HEK293 (cell line): Measurements from ENCODE around the gene ZNF101.

Source experiments
- CTCF ChIA-PET: fragments of 350-600 bp; formaldehyde crosslinking; extraction: SDS; loops from one replicate; lab custom pipeline; 2021; ENCODE audit warnings: antibody characterized with exemption; lab: Yijun Ruan, JAX
- POLR2A ChIA-PET: fragments of 300-600 bp; formaldehyde crosslinking; extraction: SDS; loops from one replicate; lab custom pipeline; 2020; ENCODE audit warnings: antibody characterized with exemption, inconsistent platforms; lab: Yijun Ruan, JAX
- H3K27ac ChIP-seq: fragments of 200-500 bp; sonication (Bioruptor generic); 2 replicates; pipeline ENCODE4 v1.5.1; 2014; ENCODE audit warnings: low read depth, low read length, control low read depth, inconsistent platforms; ENCODE audit errors: extremely low read depth
- H3K36me3 ChIP-seq, 2 experiments: fragments of 200-500 bp in 1 of 2; sonication (Bioruptor generic) in 1 of 2; 1 replicate in 1 of 2; 2 replicates in 1 of 2; pipeline ENCODE4 v1.5.1; 2014 to 2017; ENCODE audit warnings: inconsistent platforms in 2 of 2, low read length in 2 of 2; ENCODE audit not compliant: control insufficient read depth in 2 of 2, insufficient read depth in 1 of 2
- H3K4me1 ChIP-seq: fragments of 200-500 bp; sonication (Bioruptor generic); 2 replicates; pipeline ENCODE4 v1.5.1; 2014; ENCODE audit warnings: mild to moderate bottlenecking, low read length, inconsistent platforms; ENCODE audit not compliant: control insufficient read depth, insufficient read depth
- H3K4me3 ChIP-seq: 2 replicates; pipeline ENCODE4 v1.5.1; 2011; ENCODE audit warnings: low read depth, mild to moderate bottlenecking, control low read depth, low read length, moderate library complexity
- H3K9me3 ChIP-seq: fragments of 200-500 bp; sonication (Bioruptor generic); 2 replicates; pipeline ENCODE4 v1.5.1; 2014; ENCODE audit warnings: low read depth, low read length, inconsistent platforms; ENCODE audit not compliant: control insufficient read depth, insufficient read depth
- BCL11A ChIP-seq: fragments of 450-650 bp; formaldehyde crosslinking; IDR thresholded peaks from 2 replicates; pipeline ENCODE4 v1.5.1; 2016; ENCODE audit warnings: low read depth, missing biosample characterization, missing genetic modification characterization
- BCL11B ChIP-seq: fragments of 450-650 bp; formaldehyde crosslinking; IDR thresholded peaks from 2 replicates; pipeline ENCODE4 v1.5.1; 2016; ENCODE audit warnings: low read depth, missing biosample characterization, missing genetic modification characterization
- KLF8 ChIP-seq: fragments of 450-650 bp; formaldehyde crosslinking; IDR thresholded peaks from 2 replicates; pipeline ENCODE4 v1.5.1; 2016; ENCODE audit warnings: missing biosample characterization, missing genetic modification characterization
- YY1 ChIP-seq: fragments of 450-650 bp; formaldehyde crosslinking; IDR thresholded peaks from 2 replicates; pipeline ENCODE4 v1.5.1; 2018; ENCODE audit warnings: missing biosample characterization, missing genetic modification characterization
- ZBTB7A ChIP-seq: fragments of 450-650 bp; formaldehyde crosslinking; IDR thresholded peaks from 2 replicates; pipeline ENCODE4 v1.5.1; 2016; ENCODE audit warnings: low read depth, missing biosample characterization, missing genetic modification characterization
- ZEB2 ChIP-seq: fragments of 450-650 bp; formaldehyde crosslinking; IDR thresholded peaks from 2 replicates; pipeline ENCODE4 v1.5.1; 2016; ENCODE audit warnings: missing biosample characterization, missing genetic modification characterization
- ZNF10 ChIP-seq: fragments of 450-650 bp; formaldehyde crosslinking; IDR thresholded peaks from 2 replicates; pipeline ENCODE4 v1.5.1; 2017; ENCODE audit warnings: missing biosample characterization, missing genetic modification characterization
- ZNF114 ChIP-seq: fragments of 450-650 bp; formaldehyde crosslinking; IDR thresholded peaks from 2 replicates; pipeline ENCODE4 v1.5.0; 2017; ENCODE audit warnings: missing biosample characterization, missing genetic modification characterization
- ZNF138 ChIP-seq: fragments of 450-650 bp; formaldehyde crosslinking; IDR thresholded peaks from 2 replicates; pipeline ENCODE4 v1.5.1; 2016; ENCODE audit warnings: missing biosample characterization, missing genetic modification characterization, borderline replicate concordance
- ZNF211 ChIP-seq: fragments of 450-650 bp; formaldehyde crosslinking; IDR thresholded peaks from 2 replicates; pipeline ENCODE4 v1.5.1; 2016; ENCODE audit warnings: low read depth, missing biosample characterization, missing genetic modification characterization
- ZNF214 ChIP-seq: fragments of 450-650 bp; formaldehyde crosslinking; IDR thresholded peaks from 2 replicates; pipeline ENCODE4 v1.5.1; 2017; ENCODE audit warnings: missing biosample characterization, mild to moderate bottlenecking, missing genetic modification characterization, borderline replicate concordance
- ZNF473 ChIP-seq: fragments of 450-650 bp; formaldehyde crosslinking; IDR thresholded peaks from 2 replicates; pipeline ENCODE4 v1.5.1; 2017; ENCODE audit warnings: missing biosample characterization, missing genetic modification characterization
- ZNF548 ChIP-seq: fragments of 450-650 bp; formaldehyde crosslinking; IDR thresholded peaks from 2 replicates; pipeline ENCODE4 v1.5.1; 2016; ENCODE audit warnings: missing biosample characterization, missing genetic modification characterization
- ZNF560 ChIP-seq: fragments of 450-650 bp; formaldehyde crosslinking; IDR thresholded peaks from 2 replicates; pipeline ENCODE4 v1.5.1; 2017; ENCODE audit warnings: missing biosample characterization, missing genetic modification characterization, borderline replicate concordance
- ZNF610 ChIP-seq: fragments of 450-650 bp; formaldehyde crosslinking; IDR thresholded peaks from 2 replicates; pipeline ENCODE4 v1.5.1; 2016; ENCODE audit warnings: missing biosample characterization, missing genetic modification characterization, borderline replicate concordance
- ZNF623 ChIP-seq: fragments of 450-650 bp; formaldehyde crosslinking; IDR thresholded peaks from 2 replicates; pipeline ENCODE4 v1.5.1; 2016; ENCODE audit warnings: missing biosample characterization, missing genetic modification characterization
- ZXDB ChIP-seq: fragments of 450-650 bp; formaldehyde crosslinking; IDR thresholded peaks from 2 replicates; pipeline ENCODE4 v1.5.1; 2016; ENCODE audit warnings: missing biosample characterization, missing genetic modification characterization
- TF ChIP-seq, protein P1 (sequence below): fragments of 450-650 bp; formaldehyde crosslinking; IDR thresholded peaks from 2 replicates; pipeline ENCODE4 v1.5.1; 2016; ENCODE audit warnings: missing biosample characterization, missing genetic modification characterization

ZNF101 gene

DNA sequence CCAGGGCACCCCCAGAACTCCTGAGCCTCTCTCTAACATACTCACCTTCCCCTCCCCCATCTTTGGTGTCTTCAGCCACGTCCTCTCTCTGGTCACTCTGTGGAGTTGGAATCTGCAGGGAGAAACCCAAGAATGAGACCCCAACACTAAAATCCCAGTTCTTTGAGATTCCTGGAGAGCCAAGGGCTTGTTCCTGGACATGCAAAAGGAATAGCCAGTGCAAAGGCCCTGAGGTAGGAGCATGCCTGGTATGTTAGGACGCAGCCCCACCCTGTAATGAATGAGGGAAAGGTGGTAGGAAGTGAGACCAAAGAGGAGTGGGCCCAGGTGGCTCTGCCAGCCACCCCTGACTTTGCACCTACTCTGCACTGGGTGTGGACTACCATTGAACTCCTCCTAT, 38.2 kb upstream of the ZNF101 start:
- ChIA-PET POLR2A (no interaction called here), CTCF (interaction anchor here (1.3 kb wide), 1 partner anchor 13 kb away, joined by 5 read pairs; the partner anchor contains the start of gene GMIP)
- Histone ChIP-seq H3K4me1 (no peaks in the 10 kb centered on the region), H3K27ac (no peak overlapping the region), H3K9me3 (no peaks in the 10 kb centered on the region), H3K36me3 (peaks cover 0 to 32% of the 10 kb centered on the region in 2 experiments; a peak in 2 of 3 replicates), H3K4me3 (no peak overlapping the region)
- TF ChIP-seq ZNF623 (peak; percentile 91), ZXDB (tag by site-specific recombination) (no peak)

DNA sequence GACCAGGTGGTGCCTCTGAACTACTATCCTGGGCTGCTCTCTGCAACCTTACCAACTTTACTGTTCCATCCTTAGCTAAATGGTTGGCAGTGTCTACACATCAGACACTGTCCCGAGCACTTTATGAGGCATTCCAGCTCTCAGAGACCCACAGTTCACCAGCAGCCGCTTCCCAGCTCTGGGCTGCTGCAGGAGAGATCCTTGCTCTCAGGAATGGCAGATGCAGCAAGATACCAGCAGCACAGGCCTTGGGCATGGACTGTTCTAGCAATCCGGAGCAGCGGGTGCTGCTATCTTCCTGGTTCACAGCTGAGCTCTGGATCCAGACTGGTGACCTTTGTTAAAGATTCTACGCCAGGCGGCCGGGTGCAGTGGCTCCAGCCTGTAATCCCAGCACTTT, 37.3 kb upstream of the ZNF101 start:
- TF ChIP-seq KLF8 (tag by site-specific recombination) (no peak), ZNF610 (tag by site-specific recombination) (no peak), ZNF214 (no peak), ZNF473 (tag by site-specific recombination) (no peak), ZNF138 (tag by site-specific recombination) (no peak), ZNF114 (tag by site-specific recombination) (no peak)
- CTCF ChIA-PET: interaction anchor here (1.3 kb wide), 1 partner anchor 12 kb away, joined by 5 read pairs; the partner anchor contains the start of gene GMIP
- no peaks in the 10 kb centered on the region for H3K4me1 ChIP-seq
- no peak overlapping the region for H3K27ac ChIP-seq
- H3K4me3 ChIP-seq: no peak overlapping the region
- POLR2A ChIA-PET: interaction anchor here (0.6 kb wide), 1 partner anchor 100 kb away, joined by 8 read pairs; no protein-coding TSS in a partner anchor
- peaks cover 0 to 36% of the 10 kb centered on the region in 2 experiments; a peak in 2 of 3 replicates for H3K36me3 ChIP-seq
- H3K9me3 ChIP-seq: no peaks in the 10 kb centered on the region

DNA sequence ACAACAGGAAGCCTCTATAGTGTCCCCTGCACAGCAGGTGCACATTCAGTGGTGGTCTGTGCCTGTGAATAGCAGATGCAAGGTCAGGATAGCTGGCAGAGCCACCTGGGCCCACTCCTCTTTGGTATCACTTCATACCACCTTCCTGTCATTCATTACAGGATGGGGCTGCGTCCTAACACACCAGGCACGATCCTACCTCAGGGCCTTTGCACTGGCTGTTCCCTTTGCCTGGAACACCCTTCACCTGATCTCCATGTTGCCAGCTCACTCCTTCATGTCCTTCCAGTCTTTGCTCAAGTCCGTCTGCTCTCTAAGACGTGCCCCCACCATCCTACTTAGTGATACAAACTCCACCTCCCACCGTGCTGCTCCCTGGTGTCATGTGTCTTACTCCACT, 36.0 kb upstream of the ZNF101 start:
- TF ChIP-seq ZNF211 (tag by site-specific recombination) (no peak), ZNF623 (peak; percentile 95)
- Histone ChIP-seq H3K36me3 (peaks cover 0 to 41% of the 10 kb centered on the region in 2 experiments; a peak in 2 of 3 replicates), H3K9me3 (no peaks in the 10 kb centered on the region), H3K4me3 (no peak overlapping the region), H3K27ac (no peak overlapping the region), H3K4me1 (no peaks in the 10 kb centered on the region)
- ChIA-PET POLR2A (no interaction called here), CTCF (interaction anchor here (0.6 to 0.7 kb wide), 2 partner anchors 8 to 30 kb away, joined by 3 read pairs; no protein-coding TSS in a partner anchor)

DNA sequence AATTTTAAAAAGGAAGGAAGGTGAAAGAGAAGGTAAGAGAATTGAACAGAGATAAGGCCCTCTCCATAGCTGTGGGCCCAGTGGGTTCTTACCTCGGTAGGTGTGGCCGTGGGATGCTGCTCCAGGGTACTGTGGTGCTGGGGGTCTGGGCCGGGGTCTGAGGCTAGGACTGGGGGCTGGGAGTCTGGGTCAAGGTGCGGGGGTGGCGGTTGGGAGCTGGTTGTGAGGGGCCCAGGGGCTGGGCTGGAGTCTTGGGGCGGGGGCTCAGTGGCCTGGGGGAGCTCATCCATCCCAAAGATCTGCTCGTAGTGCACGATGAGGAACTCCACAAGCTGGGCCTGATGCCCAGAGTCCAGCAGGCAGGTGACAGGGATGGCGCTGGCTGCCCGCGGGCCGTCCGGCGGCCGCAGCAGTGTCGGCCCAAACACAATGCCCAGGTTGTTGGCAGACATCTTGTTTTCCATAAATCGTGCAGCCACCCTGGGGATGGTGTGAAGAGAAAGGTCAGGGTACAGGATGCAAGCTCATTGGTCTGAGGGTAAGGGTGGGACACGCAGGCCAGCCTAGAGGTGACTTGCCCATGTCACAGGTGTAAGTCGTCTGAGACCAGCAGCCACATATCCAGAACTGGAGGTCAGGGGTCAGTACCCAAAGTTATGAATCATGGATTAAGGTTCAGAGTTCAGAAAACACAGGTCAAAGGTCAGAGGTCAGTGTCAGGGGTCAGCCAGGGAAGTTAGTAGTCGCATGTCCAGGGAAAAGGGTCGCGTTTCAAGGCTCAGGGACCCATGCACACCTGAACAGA, 34.7 kb upstream of the ZNF101 start:
- POLR2A ChIA-PET: no interaction called here
- Histone ChIP-seq H3K36me3 (peaks cover 0 to 42% of the 10 kb centered on the region in 2 experiments; a peak in 2 of 3 replicates), H3K4me3 (no peak overlapping the region), H3K9me3 (no peaks in the 10 kb centered on the region), H3K4me1 (no peaks in the 10 kb centered on the region), H3K27ac (no peak overlapping the region)
- TF ChIP-seq BCL11B (peak; percentile 94), ZNF548 (tag by site-specific recombination) (no peak), ZBTB7A (tag by site-specific recombination) (no peak), ZEB2 (tag by site-specific recombination) (no peak), ZNF10 (tag by site-specific recombination) (no peak), ZNF560 (tag by site-specific recombination) (no peak), BCL11A (tag by site-specific recombination) (peak; percentile 88; the same call in 1 of the 2 replicates), YY1 (tag by site-specific recombination) (no peak)
- TF ChIP-seq, protein P1, sequence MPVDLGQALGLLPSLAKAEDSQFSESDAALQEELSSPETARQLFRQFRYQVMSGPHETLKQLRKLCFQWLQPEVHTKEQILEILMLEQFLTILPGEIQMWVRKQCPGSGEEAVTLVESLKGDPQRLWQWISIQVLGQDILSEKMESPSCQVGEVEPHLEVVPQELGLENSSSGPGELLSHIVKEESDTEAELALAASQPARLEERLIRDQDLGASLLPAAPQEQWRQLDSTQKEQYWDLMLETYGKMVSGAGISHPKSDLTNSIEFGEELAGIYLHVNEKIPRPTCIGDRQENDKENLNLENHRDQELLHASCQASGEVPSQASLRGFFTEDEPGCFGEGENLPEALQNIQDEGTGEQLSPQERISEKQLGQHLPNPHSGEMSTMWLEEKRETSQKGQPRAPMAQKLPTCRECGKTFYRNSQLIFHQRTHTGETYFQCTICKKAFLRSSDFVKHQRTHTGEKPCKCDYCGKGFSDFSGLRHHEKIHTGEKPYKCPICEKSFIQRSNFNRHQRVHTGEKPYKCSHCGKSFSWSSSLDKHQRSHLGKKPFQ (tag by site-specific recombination): no peak
- CTCF ChIA-PET: interaction anchor here (0.5 to 1.9 kb wide), 2 partner anchors 10 to 24 kb away, joined by 4 to 9 read pairs; partner anchors contain the start of gene GMIP
